NCI-H345 treated with DMSO at 0.1 percent for 48 hours (cell line): ENCODE data around the gene KTI12.
"Not testable (repeated sequence)": the region's sequence is repeated elsewhere in the genome, so short reads cannot be mapped to it uniquely, and the experiment has no call there.

ENCODE experiments used
- DNase-seq: peaks from one replicate; lab custom pipeline; 2025; ENCODE audit not compliant: unreplicated experiment; lab: John Stamatoyannopoulos, UW

The KTI12 gene

GRCh38 chr1:52041551-52042185, 8.1 kb upstream of the KTI12 start:
- no peak for DNase-seq

- no peak for DNase-seq
Measured at GRCh38 chr1:52037909-52038308, 4.3 kb upstream of the KTI12 start.

- DNase-seq: no peak
Measured at GRCh38 chr1:52037402-52037814, 3.8 kb upstream of the KTI12 start.

- no peak for DNase-seq
Measured at GRCh38 chr1:52034050-52034384, 407 bp upstream of the KTI12 start.

- DNase-seq: no peak
Measured at GRCh38 chr1:52032785-52033131, 852 bp downstream of the KTI12 start.

- no peak for DNase-seq
Measured at GRCh38 chr1:52032124-52032784, 1.4 kb downstream of the KTI12 start.

GRCh38 chr1:52028839-52029238, 4.8 kb downstream of the KTI12 start:
- not testable (repeated sequence) for DNase-seq

GRCh38 chr1:52028328-52028727, 5.3 kb downstream of the KTI12 start:
- DNase-seq: no peak

- DNase-seq: no peak
Measured at GRCh38 chr1:52026278-52026677, 7.3 kb downstream of the KTI12 start.

GRCh38 chr1:52022133-52022532, 11.5 kb downstream of the KTI12 start:
- no peak for DNase-seq

GRCh38 chr1:52008071-52008809, 25.4 kb downstream of the KTI12 start:
- DNase-seq: no peak

- no peak for DNase-seq
Measured at GRCh38 chr1:52007215-52008002, 26.2 kb downstream of the KTI12 start.

- DNase-seq: not testable (repeated sequence)
Measured at GRCh38 chr1:52006081-52006553, 27.5 kb downstream of the KTI12 start.

GRCh38 chr1:52005548-52005947, 28.1 kb downstream of the KTI12 start:
- not testable (repeated sequence) for DNase-seq

- DNase-seq: no peak
Measured at GRCh38 chr1:52003877-52004276, 29.7 kb downstream of the KTI12 start.

GRCh38 chr1:52002038-52002917, 31.3 kb downstream of the KTI12 start:
- peak; percentile 58 for DNase-seq

- no peak for DNase-seq
Measured at GRCh38 chr1:51998701-51999100, 34.9 kb downstream of the KTI12 start.

- no peak for DNase-seq
Measured at GRCh38 chr1:51997974-51998382, 35.6 kb downstream of the KTI12 start.

GRCh38 chr1:51990478-51990965, 43.1 kb downstream of the KTI12 start, which contains the start of gene RAB3B:
Gene RAB3B, minus strand, starts transcription at chr1:51990700. Its CDS starts 13,583 bp downstream, at chr1:51977117.
- DNase-seq: peak; percentile 58
